SK-N-SH treated with all-trans-retinoic acid at 6 μM for 48 hours (cell line): Measurements from ENCODE around the gene EEF1E1.

Source experiments
- ATAC-seq: fragments of 200-7000 bp; cut with Tn5 transposase; 3 replicates; pipeline ENCODE4 v1.9.1; 2020; ENCODE audit warnings: mild to moderate bottlenecking, moderate library complexity
- ARNTL ChIP-seq: fragments of 450-650 bp; formaldehyde crosslinking; IDR thresholded peaks from 2 replicates; pipeline ENCODE4 v1.5.0; 2020; ENCODE audit warnings: low read depth, mild to moderate bottlenecking, moderate library complexity, borderline replicate concordance
- BACH2 ChIP-seq: fragments of 250-450 bp; sonication (Bioruptor Pico); IDR thresholded peaks from 2 replicates; pipeline ENCODE4 v1.9.0; 2021; ENCODE audit warnings: mild to moderate bottlenecking, borderline replicate concordance
- CSDC2 ChIP-seq: fragments of 250-450 bp; sonication (Bioruptor Pico); IDR thresholded peaks from 2 replicates; pipeline ENCODE4 v1.5.0; 2020; ENCODE audit warnings: mild to moderate bottlenecking, moderate library complexity
- ISL1 ChIP-seq: fragments of 250-450 bp; sonication (Bioruptor Pico); IDR thresholded peaks from 2 replicates; pipeline ENCODE4 v2.1.2; 2022; ENCODE audit warnings: mild to moderate bottlenecking, moderate library complexity
- OSR1 ChIP-seq: fragments of 250-450 bp; sonication (Bioruptor Pico); IDR thresholded peaks from 2 replicates; pipeline ENCODE4 v1.8.0; 2022; ENCODE audit warnings: moderate library complexity, mild to moderate bottlenecking, inconsistent platforms
- PPARA ChIP-seq: fragments of 250-450 bp; sonication (Bioruptor Pico); IDR thresholded peaks from 2 replicates; pipeline ENCODE4 v1.5.0; 2020; ENCODE audit warnings: mild to moderate bottlenecking, borderline replicate concordance
- RARB ChIP-seq: fragments of 250-450 bp; sonication (Bioruptor Pico); IDR thresholded peaks from 2 replicates; pipeline ENCODE4 v1.8.0; 2021; ENCODE audit warnings: mild to moderate bottlenecking, moderate library complexity
- SNAI2 ChIP-seq: fragments of 250-450 bp; sonication (Bioruptor Pico); IDR thresholded peaks from 2 replicates; pipeline ENCODE4 v1.5.0; 2020; ENCODE audit warnings: mild to moderate bottlenecking, moderate library complexity
- ZC3H10 ChIP-seq: fragments of 250-450 bp; sonication (Bioruptor Pico); IDR thresholded peaks from 2 replicates; pipeline ENCODE4 v1.5.1; 2021; ENCODE audit warnings: mild to moderate bottlenecking, moderate library complexity
- ZFP3 ChIP-seq: fragments of 250-450 bp; sonication (Bioruptor Pico); IDR thresholded peaks from 2 replicates; pipeline ENCODE4 v1.5.0; 2020; ENCODE audit warnings: mild to moderate bottlenecking, moderate library complexity
- ZNF565 ChIP-seq: fragments of 450-650 bp; formaldehyde crosslinking; conservative IDR thresholded peaks from 2 replicates; pipeline ENCODE4 v1.5.0; 2020; ENCODE audit warnings: low read depth, mild to moderate bottlenecking, moderate library complexity
- ZNF70 ChIP-seq: fragments of 450-650 bp; formaldehyde crosslinking; IDR thresholded peaks from 2 replicates; pipeline ENCODE4 v1.5.0; 2020; ENCODE audit warnings: mild to moderate bottlenecking, moderate library complexity
- ZNF8 ChIP-seq: fragments of 450-650 bp; formaldehyde crosslinking; IDR thresholded peaks from 2 replicates; pipeline ENCODE4 v1.5.0; 2020; ENCODE audit warnings: mild to moderate bottlenecking, moderate library complexity
- TF ChIP-seq, protein P1 (sequence below): fragments of 250-450 bp; sonication (Bioruptor Pico); IDR thresholded peaks from 2 replicates; pipeline ENCODE4 v1.8.0; 2021; ENCODE audit warnings: low read depth, mild to moderate bottlenecking, moderate library complexity, borderline replicate concordance
- TF ChIP-seq, protein P2 (sequence below): fragments of 250-450 bp; sonication (Bioruptor Pico); IDR thresholded peaks from 2 replicates; pipeline ENCODE4 v1.8.0; 2020; ENCODE audit warnings: mild to moderate bottlenecking, moderate library complexity, borderline replicate concordance
- TF ChIP-seq, protein P3 (sequence below): fragments of 250-450 bp; sonication (Bioruptor Pico); IDR thresholded peaks from 2 replicates; pipeline ENCODE4 v1.5.0; 2020; ENCODE audit warnings: mild to moderate bottlenecking, moderate library complexity
- TF ChIP-seq, protein P4 (sequence below): fragments of 250-450 bp; sonication (Bioruptor Pico); IDR thresholded peaks from 2 replicates; pipeline ENCODE4 v1.5.1; 2020; ENCODE audit warnings: low read depth, mild to moderate bottlenecking, moderate library complexity
- TF ChIP-seq, protein P5 (sequence below): fragments of 250-450 bp; sonication (Bioruptor Pico); IDR thresholded peaks from 2 replicates; pipeline ENCODE4 v1.5.1; 2021; ENCODE audit warnings: mild to moderate bottlenecking, moderate library complexity

EEF1E1 gene

DNA sequence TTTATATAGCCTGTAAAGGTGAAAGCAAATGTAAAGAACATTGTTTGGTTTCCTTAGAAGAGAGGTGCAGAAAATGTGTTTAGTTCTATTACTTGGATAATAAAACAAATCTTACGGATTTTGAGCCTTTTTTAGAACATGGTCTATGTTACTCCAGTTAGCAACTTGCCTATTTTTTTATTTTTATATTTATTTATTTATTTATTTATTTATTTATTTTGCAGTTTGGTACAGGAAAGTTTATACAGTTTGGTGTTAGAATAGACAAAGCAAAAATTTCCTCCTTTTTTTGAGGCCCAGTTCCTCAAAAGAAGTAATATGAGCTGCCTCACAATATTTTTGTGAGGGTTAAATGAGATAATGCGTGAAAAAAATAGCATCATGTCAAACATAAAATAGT, 41.6 kb upstream of the EEF1E1 start:
- ATAC-seq = no peak
- no peak for TF ChIP-seq ZNF565
- TF ChIP-seq RARB (CRISPR knock-in tag) = no peak
- TF ChIP-seq ZNF8 (CRISPR knock-in tag) = no peak
- no peak for TF ChIP-seq SNAI2

DNA sequence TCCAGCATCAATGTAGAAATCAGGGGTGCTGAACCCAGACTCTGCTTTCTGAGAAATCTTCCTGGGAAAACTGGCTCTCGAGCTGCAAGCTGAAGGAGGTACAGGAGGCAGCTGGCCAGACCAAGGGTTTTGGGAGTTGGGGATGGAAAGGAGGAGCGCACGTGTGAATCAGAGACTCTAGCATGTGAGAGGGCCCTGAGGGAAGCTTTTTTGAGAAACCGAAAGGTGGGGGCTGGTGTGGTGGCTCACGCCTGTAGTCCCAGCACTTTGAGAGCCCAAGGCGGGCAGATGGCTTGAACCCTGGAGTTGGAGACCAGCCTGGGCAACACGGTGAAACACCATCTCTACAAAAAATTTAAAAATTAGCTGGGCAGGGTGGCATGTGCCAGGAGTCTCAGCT, 37.1 kb upstream of the EEF1E1 start:
- no peak for ATAC-seq
- no peak for TF ChIP-seq RARB (CRISPR knock-in tag)

DNA sequence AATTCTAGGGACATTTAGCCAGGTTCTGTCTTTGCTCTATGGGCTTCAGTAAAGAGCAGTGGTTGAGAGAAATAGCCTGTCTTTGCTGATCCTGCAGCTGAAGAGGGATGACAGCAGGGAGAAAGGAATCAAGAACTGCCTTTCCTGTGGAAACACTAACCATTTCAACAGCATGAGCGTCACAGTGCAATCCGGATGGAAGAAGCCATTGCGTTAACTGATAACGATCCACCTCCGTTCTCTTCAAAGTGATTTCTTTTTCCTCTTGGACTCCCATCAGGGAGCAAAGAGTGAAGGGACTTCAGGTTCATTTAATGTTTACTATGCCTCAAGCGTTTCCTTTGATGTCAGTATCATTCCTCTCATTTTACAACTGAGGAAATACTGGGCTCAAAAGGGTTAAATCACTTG, 35.2 kb upstream of the EEF1E1 start:
- no peak for ATAC-seq
- TF ChIP-seq, protein P1, sequence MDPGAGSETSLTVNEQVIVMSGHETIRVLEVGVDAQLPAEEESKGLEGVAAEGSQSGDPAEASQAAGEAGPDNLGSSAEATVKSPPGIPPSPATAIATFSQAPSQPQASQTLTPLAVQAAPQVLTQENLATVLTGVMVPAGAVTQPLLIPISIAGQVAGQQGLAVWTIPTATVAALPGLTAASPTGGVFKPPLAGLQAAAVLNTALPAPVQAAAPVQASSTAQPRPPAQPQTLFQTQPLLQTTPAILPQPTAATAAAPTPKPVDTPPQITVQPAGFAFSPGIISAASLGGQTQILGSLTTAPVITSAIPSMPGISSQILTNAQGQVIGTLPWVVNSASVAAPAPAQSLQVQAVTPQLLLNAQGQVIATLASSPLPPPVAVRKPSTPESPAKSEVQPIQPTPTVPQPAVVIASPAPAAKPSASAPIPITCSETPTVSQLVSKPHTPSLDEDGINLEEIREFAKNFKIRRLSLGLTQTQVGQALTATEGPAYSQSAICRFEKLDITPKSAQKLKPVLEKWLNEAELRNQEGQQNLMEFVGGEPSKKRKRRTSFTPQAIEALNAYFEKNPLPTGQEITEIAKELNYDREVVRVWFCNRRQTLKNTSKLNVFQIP = no peak
- TF ChIP-seq RARB (CRISPR knock-in tag) (no peak), ZNF70 (CRISPR knock-in tag) (no peak), OSR1 (CRISPR knock-in tag) (no peak)
- TF ChIP-seq, protein P2, sequence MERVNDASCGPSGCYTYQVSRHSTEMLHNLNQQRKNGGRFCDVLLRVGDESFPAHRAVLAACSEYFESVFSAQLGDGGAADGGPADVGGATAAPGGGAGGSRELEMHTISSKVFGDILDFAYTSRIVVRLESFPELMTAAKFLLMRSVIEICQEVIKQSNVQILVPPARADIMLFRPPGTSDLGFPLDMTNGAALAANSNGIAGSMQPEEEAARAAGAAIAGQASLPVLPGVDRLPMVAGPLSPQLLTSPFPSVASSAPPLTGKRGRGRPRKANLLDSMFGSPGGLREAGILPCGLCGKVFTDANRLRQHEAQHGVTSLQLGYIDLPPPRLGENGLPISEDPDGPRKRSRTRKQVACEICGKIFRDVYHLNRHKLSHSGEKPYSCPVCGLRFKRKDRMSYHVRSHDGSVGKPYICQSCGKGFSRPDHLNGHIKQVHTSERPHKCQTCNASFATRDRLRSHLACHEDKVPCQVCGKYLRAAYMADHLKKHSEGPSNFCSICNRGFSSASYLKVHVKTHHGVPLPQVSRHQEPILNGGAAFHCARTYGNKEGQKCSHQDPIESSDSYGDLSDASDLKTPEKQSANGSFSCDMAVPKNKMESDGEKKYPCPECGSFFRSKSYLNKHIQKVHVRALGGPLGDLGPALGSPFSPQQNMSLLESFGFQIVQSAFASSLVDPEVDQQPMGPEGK (CRISPR knock-in tag) = no peak
- TF ChIP-seq, protein P3, sequence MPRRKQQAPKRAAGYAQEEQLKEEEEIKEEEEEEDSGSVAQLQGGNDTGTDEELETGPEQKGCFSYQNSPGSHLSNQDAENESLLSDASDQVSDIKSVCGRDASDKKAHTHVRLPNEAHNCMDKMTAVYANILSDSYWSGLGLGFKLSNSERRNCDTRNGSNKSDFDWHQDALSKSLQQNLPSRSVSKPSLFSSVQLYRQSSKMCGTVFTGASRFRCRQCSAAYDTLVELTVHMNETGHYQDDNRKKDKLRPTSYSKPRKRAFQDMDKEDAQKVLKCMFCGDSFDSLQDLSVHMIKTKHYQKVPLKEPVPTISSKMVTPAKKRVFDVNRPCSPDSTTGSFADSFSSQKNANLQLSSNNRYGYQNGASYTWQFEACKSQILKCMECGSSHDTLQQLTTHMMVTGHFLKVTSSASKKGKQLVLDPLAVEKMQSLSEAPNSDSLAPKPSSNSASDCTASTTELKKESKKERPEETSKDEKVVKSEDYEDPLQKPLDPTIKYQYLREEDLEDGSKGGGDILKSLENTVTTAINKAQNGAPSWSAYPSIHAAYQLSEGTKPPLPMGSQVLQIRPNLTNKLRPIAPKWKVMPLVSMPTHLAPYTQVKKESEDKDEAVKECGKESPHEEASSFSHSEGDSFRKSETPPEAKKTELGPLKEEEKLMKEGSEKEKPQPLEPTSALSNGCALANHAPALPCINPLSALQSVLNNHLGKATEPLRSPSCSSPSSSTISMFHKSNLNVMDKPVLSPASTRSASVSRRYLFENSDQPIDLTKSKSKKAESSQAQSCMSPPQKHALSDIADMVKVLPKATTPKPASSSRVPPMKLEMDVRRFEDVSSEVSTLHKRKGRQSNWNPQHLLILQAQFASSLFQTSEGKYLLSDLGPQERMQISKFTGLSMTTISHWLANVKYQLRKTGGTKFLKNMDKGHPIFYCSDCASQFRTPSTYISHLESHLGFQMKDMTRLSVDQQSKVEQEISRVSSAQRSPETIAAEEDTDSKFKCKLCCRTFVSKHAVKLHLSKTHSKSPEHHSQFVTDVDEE (CRISPR knock-in tag) = no peak

DNA sequence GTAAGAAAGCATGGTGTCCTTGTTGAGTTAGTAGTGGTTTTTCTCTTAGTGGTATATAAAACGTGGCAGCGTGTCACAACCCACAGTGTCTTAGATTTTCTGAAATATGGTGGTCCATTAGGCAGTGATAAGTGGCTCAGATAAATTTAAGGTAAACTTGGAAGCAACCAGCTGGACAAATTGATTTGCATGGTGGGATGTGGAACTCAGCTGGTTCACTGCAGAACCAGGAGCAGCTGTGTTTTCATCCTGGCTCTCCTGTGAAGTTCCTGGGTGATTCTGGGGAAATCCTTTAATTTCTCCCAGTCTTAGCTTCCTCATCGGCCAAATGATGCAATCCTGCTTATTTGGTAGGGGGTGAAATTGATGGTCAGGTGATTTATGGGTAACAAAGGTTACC, 32.9 kb upstream of the EEF1E1 start:
- ATAC-seq = no peak
- TF ChIP-seq, protein P4, sequence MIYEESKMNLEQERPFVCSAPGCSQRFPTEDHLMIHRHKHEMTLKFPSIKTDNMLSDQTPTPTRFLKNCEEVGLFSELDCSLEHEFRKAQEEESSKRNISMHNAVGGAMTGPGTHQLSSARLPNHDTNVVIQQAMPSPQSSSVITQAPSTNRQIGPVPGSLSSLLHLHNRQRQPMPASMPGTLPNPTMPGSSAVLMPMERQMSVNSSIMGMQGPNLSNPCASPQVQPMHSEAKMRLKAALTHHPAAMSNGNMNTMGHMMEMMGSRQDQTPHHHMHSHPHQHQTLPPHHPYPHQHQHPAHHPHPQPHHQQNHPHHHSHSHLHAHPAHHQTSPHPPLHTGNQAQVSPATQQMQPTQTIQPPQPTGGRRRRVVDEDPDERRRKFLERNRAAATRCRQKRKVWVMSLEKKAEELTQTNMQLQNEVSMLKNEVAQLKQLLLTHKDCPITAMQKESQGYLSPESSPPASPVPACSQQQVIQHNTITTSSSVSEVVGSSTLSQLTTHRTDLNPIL (CRISPR knock-in tag) = no peak
- no peak for TF ChIP-seq ISL1 (CRISPR knock-in tag)
- TF ChIP-seq RARB (CRISPR knock-in tag) = no peak
- TF ChIP-seq ZC3H10 = no peak
- no peak for TF ChIP-seq ZNF8 (CRISPR knock-in tag)
- TF ChIP-seq ZNF70 (CRISPR knock-in tag) = no peak
- TF ChIP-seq, protein P5, sequence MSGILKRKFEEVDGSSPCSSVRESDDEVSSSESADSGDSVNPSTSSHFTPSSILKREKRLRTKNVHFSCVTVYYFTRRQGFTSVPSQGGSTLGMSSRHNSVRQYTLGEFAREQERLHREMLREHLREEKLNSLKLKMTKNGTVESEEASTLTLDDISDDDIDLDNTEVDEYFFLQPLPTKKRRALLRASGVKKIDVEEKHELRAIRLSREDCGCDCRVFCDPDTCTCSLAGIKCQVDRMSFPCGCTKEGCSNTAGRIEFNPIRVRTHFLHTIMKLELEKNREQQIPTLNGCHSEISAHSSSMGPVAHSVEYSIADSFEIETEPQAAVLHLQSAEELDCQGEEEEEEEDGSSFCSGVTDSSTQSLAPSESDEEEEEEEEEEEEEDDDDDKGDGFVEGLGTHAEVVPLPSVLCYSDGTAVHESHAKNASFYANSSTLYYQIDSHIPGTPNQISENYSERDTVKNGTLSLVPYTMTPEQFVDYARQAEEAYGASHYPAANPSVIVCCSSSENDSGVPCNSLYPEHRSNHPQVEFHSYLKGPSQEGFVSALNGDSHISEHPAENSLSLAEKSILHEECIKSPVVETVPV = no peak
- no peak for TF ChIP-seq CSDC2 (CRISPR knock-in tag)
- TF ChIP-seq ARNTL (CRISPR knock-in tag) = no peak
- no peak for TF ChIP-seq ZNF565
- TF ChIP-seq, protein P3 (CRISPR knock-in tag) = no peak
- no peak for TF ChIP-seq SNAI2
- no peak for TF ChIP-seq BACH2
- TF ChIP-seq PPARA (CRISPR knock-in tag) = no peak
- no peak for TF ChIP-seq ZFP3 (CRISPR knock-in tag)
